ENCODE results near the gene LRBA.
"Not testable (repeated sequence)": the region's sequence is repeated elsewhere in the genome, so short reads cannot be mapped to it uniquely, and the experiment has no call there.

LRBA gene

GRCh38 chr4:151014521-151015458, at the start of gene LRBA:
Gene LRBA (minus strand): TSS chr4:151015284. CDS start chr4:151014642, 642 bp downstream.
- peak; percentile 69 to 73 for DNase-seq

DNA sequence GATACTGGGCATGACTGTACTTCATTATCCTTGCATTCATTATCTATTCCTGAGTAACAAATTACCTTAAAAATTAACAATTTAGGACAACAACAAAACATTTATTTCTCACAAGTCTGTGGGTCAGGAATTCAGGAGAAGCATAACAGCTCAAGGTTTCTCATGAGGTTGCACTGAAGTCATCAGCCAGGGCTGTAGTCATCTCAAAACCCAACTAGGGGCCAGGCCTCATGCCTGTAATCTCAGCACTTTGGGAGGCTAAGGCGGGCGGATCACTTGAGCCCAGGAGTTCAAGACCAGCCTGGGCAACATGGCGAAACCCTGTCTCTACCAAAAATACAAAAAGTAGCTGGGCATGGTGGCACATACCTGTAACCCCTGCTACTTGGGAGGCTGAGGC, 48.1 kb upstream of the LRBA start:
- not testable (repeated sequence) for DNase-seq

- DNase-seq, result no peak
Measured at GRCh38 chr4:151055539-151055938, 40.5 kb upstream of the LRBA start.

GRCh38 chr4:151052785-151053184, 37.7 kb upstream of the LRBA start:
- DNase-seq, result no peak

DNA sequence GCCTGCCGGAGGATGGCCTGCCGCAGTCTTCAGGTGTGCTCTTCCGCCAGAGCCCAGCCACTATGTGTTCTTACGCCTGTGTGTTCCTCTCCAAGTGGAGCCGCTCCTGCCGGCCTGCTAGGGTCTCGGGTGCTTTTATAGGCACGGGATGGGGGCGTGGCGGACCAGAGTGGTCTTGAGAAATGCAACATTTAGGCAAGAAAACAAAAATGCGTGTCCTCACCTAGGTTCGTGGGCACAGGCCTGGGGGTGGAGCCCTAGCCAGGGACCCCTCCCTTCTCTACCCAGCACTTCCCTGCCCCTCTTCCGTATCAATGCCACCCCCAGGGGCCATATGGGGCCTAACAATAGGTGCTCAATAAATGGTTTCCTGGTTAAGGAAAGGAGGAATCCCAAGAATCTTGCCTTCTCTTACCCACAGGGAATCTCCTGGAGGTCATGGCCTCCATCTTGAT, 34.4 kb upstream of the LRBA start:
- DNase-seq, result no peak

DNA sequence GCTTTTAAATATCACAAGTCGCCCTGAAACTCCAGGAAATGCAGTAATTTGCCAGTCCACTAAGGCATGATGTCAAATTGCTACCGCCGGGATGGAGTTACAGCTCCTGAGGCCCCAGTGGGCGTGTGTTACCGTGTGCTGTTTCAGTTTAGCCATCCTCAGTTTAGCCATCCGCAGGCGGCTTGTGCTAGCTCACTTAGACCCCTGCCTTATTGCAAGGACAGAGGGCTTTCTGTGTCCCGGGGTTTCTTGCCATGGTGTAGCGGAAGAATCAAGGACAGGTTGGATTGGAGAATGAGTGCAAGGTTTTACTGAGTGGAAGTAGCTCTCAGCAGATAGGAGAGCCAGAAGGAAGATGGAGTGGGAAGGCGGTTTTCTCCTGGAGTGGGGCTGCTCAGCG, 33.8 kb upstream of the LRBA start:
- no peak for DNase-seq

DNA sequence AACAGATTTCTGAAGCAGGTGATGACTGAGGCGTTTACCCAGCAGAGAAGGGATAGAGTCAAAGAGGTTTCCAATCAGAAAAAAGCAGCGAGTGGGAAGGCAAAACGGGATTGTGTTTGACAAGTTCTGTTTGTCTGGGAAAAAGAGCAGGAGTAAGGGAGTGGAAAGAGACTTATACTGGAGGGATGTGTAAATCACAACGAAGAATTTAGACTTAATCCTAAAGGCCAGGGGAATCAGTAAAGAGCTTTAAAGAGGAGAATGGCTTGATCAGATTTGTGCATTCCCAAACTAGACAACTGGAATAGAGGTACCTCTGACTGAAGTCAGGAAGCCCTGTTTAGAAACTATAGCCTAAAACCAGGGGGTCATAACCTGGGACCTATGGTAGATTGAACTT, 31.5 kb upstream of the LRBA start:
- no peak for DNase-seq

DNA sequence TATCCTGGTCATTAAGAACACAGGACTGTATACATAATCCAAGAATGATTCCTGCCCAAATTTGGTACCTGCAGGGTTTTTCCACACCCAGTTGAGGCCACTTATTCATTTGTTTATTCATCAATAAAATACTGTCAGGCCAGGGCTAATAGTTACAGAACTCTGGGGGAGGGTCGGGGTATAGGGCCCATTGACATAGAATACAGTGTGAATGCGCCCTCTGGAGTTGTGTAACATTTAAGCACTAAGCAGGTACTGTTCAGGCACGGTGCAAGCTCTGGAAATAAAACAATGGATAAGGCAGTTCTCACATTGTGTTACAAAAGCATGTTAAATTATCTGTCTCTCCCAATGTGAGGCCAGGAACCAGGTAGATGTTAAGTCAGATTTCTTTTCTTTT, 30.8 kb upstream of the LRBA start:
- no peak for DNase-seq

DNA sequence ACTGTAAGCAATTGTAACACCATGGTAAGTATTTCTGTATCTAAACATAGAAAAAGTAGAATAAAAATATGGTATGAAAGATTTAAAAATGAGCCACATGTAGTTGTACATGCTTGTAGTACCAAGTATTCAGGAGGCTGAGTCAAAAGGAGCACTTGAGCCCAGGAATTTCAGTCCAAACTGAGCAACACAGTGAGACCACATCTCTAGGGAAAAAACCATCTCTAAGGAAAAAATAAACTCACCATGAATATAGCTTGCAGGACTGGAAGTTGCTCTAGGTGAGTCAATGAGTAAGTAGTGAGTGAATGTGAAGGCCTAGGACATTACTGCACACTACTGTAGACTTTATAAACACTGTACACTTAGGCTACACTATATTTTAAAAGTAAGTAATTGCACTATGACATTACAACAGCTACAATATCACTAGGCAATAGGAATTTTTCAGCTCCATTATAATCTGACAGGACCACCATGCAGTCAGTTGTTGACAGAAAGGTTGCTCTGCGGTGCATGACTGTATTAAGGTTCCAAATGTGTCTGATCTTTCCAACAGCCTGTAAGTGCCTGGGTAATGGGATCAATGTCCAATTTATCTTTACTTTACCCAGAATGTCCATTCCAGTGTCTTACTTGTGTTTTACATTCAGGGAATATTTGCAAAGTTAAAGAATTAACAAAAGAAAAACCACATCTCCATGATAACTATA, 28.9 kb upstream of the LRBA start:
- no peak for DNase-seq

DNA sequence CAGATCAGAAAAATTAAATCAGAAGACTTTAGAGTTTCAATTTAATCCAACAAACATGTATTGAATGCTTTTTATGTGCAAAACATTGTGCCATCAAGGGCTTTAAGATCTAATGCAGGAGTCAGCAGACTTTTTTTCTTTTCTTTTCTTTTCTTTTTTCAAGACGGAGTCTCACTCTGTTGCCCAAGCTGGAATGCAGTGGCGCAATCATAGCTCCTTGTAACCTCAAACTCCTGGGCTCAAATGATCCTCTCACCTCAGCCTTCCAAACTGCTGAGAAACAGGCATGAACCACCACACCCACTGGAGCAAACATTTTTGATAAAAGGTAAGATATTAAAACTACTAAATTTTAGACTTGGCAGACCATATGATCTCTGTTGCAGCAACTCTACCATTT, 24.6 kb upstream of the LRBA start:
- no peak for DNase-seq

DNA sequence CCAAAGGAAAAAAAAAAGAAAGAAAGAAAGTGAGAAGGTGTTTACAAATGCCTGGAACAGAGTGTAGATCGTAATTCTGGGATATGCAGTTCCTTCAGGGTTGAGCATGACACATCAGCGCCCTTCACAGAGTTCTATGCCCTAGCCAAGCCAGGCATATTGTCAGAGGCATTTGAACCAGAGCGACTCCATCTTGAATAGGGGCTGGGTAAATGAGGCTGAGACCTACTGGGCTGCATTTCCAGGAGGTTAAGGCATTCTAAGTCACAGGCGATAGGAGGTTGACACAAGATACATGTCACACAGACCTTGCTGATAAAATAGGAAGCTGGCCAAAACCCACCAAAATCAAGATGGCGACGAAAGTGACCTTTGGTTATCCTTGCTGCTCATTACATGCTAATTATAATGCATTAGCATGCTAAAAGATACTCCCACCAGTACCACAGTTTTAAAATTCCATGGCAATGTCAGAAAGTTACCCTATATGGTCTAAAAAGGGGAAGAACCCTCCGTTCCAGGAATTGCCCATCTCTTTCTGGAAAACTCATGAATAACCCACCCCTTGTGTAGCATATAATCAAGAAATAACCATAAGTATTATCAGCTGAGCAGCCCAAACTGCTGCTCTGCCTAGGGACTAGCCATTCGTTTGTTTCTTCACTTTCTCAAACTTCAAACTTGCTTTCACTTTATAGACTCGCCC, 23.5 kb upstream of the LRBA start:
- DNase-seq, result no peak

- DNase-seq, result no peak
Measured at GRCh38 chr4:151035911-151036310, 20.8 kb upstream of the LRBA start.

DNA sequence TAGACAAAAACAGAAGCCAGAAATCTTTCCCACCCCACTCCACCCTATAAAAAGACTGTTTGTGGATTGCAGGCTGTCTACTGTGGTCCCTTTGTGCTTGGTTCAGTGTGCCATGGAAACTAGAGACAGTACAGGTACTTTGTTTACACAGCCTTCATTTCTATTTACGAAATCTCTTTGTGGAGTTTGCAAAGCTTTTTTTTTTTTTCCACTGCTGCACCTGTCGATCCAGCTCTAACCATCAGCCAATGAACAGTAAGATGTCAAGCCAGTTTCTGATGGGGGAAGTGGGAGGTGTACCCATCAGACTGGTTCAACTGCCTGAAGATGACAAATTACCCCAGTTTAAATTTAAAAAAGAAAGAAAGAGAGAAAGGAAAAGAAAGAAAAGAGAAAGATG, 20.2 kb upstream of the LRBA start:
- DNase-seq, result no peak

DNA sequence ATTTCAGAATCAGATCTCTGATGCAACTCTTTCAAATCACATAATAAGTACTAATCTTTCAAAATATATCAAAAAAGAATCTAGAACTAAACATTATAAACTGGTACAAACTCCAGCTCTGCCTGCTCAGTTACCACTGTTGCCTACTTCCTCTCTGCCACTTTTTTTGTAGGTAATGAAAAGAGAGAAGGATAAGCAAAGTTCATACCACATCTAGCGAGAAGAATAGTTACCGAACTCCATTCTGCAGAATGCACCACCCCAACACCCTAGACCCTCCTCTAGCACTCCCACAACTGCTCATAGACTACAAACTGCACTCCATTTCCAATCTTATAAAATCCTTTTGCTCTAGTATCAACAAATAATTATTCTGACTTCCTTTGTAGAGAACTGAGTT, 19.7 kb upstream of the LRBA start:
- DNase-seq, result no peak

- DNase-seq, result peak in 1 of 2 donors; percentile 9
Measured at GRCh38 chr4:151031831-151032605, 16.9 kb upstream of the LRBA start.

DNA sequence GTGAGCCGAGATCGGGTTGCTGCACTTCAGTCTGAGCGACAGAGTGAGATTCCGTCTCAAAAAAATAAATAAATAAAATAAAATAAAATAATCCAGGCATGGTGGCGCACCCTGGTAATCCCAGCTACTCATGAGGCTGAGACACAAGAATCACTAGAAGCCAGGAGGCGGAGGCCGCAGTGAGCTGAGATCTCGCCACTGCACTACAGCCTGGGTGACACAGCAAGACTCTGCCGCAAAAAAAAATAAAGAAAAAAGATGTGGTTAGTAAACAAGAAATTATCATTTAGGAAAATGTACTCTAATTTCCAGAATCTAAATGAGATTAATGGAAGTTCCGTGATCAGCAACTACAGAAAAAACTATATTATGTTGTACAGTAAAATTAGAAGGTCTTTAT, 14.5 kb upstream of the LRBA start:
- peak; percentile 11 to 24 for DNase-seq

DNA sequence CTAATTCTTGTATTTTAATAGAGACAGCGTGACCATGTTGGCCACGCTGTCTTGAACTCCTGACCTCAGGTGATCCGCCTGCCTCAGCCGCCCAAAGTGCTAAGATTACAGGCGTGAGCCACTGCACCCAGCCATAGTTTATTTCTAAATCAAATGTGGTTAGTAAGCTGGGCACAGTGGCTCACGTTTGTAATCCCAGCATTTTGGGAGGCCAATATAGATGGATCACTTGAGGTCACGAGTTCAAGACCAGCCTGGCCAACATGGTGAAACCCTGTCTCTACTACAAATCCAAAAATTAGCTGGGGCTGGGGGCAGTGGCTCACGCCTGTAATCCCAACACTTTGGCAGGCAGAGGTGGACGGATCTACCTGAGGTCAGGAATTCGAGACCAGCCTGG, 13.9 kb upstream of the LRBA start:
- not testable (repeated sequence) for DNase-seq

DNA sequence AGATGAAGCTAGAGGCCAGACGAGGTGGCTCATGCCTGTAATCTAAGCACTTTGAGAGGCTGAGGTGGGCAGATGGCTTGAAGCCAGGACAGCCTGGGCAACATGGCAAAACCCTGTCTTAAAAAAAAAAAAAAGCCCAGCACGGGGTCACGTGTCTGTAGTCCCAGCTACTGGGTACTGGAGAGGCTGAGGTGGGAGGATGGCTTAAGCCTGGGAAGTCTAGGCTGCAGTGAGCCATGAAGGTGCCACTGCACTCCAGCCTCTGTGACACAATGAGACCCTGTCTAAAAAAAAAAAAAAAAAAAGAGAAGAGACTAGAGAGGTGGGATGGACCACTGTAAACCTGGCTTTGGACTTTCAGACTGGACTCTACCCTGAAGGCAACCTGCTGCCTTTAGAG, 10.7 kb upstream of the LRBA start:
- DNase-seq, result no peak

- no peak for DNase-seq
Measured at GRCh38 chr4:151022586-151022985, 7.5 kb upstream of the LRBA start.

- DNase-seq, result no peak
Measured at GRCh38 chr4:151021637-151022334, 6.7 kb upstream of the LRBA start.

DNA sequence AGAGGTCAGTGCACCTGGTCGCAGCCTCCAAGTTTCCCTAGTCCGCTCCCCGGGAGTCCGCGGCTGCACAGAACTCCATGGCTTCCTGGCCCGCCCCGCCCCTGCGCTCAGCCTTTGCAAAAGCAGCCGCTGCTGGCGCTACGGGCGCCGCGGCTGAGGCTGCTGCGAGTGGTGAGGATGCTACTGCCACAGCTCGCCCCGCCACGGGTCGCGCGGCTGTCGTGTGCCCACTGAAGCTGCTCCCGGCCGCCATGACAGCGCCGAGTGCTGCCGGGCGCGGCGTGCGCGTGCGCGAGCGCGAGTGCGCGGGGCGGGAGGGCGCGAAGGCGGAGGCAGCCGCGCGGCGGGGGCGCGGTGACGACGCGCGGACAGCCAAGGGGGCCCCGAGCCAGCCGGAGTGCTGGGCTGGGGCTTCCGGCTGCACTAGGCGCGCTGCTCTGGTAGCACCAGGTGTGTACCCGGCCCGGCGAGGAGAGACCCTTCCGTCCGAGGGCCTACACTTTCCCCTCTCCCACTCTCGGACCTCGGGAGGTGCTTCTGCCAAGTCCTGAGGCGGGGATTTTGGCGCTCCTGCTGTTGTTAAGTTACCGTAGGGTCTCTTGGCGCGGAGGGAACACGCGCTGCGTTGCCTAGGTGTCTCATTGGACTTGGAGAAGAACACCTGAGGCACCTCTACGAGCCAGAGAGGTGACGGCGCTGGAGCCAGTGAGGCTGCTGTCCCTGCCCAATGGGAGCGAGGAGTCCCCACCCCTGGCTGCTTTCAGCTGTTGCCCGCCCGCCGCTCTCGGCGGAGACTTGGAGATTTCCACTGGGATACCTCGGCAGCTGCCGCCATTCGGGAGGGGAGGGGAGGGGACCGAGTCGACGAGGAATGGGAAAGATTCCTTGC, 619 bp upstream of the LRBA start:
- peak; percentile 73 to 78 for DNase-seq

Measured in stimulated activated CD4-positive, alpha-beta T cell treated with anti-CD3 and anti-CD28 coated beads, Interleukin-2, amount 100 ng/mL, for 48 hours (primary cell).